HEK293 (cell line): ENCODE measurements around the gene KCNK4.
"Not testable (repeated sequence)": the region's sequence is repeated elsewhere in the genome, so short reads cannot be mapped to it uniquely, and the experiment has no call there.

ENCODE experiments used
- CTCF ChIA-PET: fragments of 350-600 bp; formaldehyde crosslinking; extraction: SDS; loops from one replicate; lab custom pipeline; 2021; ENCODE audit warnings: antibody characterized with exemption; lab: Yijun Ruan, JAX
- POLR2A ChIA-PET: fragments of 300-600 bp; formaldehyde crosslinking; extraction: SDS; loops from one replicate; lab custom pipeline; 2020; ENCODE audit warnings: antibody characterized with exemption, inconsistent platforms; lab: Yijun Ruan, JAX
- H3K27ac ChIP-seq: fragments of 200-500 bp; sonication (Bioruptor generic); 2 replicates; pipeline ENCODE4 v1.5.1; 2014; ENCODE audit warnings: low read depth, low read length, control low read depth, inconsistent platforms; ENCODE audit errors: extremely low read depth
- H3K36me3 ChIP-seq, 2 experiments: fragments of 200-500 bp in 1 of 2; sonication (Bioruptor generic) in 1 of 2; 1 replicate in 1 of 2; 2 replicates in 1 of 2; pipeline ENCODE4 v1.5.1; 2014 to 2017; ENCODE audit warnings: inconsistent platforms in 2 of 2, low read length in 2 of 2; ENCODE audit not compliant: control insufficient read depth in 2 of 2, insufficient read depth in 1 of 2
- H3K4me1 ChIP-seq: fragments of 200-500 bp; sonication (Bioruptor generic); 2 replicates; pipeline ENCODE4 v1.5.1; 2014; ENCODE audit warnings: mild to moderate bottlenecking, low read length, inconsistent platforms; ENCODE audit not compliant: control insufficient read depth, insufficient read depth
- H3K4me3 ChIP-seq: 2 replicates; pipeline ENCODE4 v1.5.1; 2011; ENCODE audit warnings: low read depth, mild to moderate bottlenecking, control low read depth, low read length, moderate library complexity
- H3K9me3 ChIP-seq: fragments of 200-500 bp; sonication (Bioruptor generic); 2 replicates; pipeline ENCODE4 v1.5.1; 2014; ENCODE audit warnings: low read depth, low read length, inconsistent platforms; ENCODE audit not compliant: control insufficient read depth, insufficient read depth
- EGR2 ChIP-seq: fragments of 450-650 bp; formaldehyde crosslinking; IDR thresholded peaks from 2 replicates; pipeline ENCODE4 v1.5.1; 2016; ENCODE audit warnings: low read depth, missing biosample characterization, missing genetic modification characterization
- GLIS1 ChIP-seq: fragments of 450-650 bp; formaldehyde crosslinking; IDR thresholded peaks from 2 replicates; pipeline ENCODE4 v1.5.1; 2016; ENCODE audit warnings: missing biosample characterization, missing genetic modification characterization
- GLIS2 ChIP-seq: fragments of 450-650 bp; formaldehyde crosslinking; IDR thresholded peaks from 2 replicates; pipeline ENCODE4 v1.5.1; 2016; ENCODE audit warnings: missing biosample characterization, missing genetic modification characterization
- PRDM1 ChIP-seq: fragments of 450-650 bp; formaldehyde crosslinking; IDR thresholded peaks from 2 replicates; pipeline ENCODE4; 2016; ENCODE audit warnings: missing biosample characterization, missing genetic modification characterization
- YY1 ChIP-seq: fragments of 450-650 bp; formaldehyde crosslinking; IDR thresholded peaks from 2 replicates; pipeline ENCODE4 v1.5.1; 2018; ENCODE audit warnings: missing biosample characterization, missing genetic modification characterization
- ZBTB48 ChIP-seq: fragments of 450-650 bp; formaldehyde crosslinking; IDR thresholded peaks from 2 replicates; pipeline ENCODE4 v1.5.1; 2016; ENCODE audit warnings: missing biosample characterization, missing genetic modification characterization
- ZFP41 ChIP-seq: fragments of 450-650 bp; formaldehyde crosslinking; IDR thresholded peaks from 2 replicates; pipeline ENCODE4 v1.5.1; 2016; ENCODE audit warnings: missing biosample characterization, missing genetic modification characterization, borderline replicate concordance
- ZIC2 ChIP-seq: fragments of 450-650 bp; formaldehyde crosslinking; IDR thresholded peaks from 2 replicates; pipeline ENCODE4 v1.5.1; 2016; ENCODE audit warnings: missing biosample characterization, missing genetic modification characterization
- ZNF169 ChIP-seq: fragments of 450-650 bp; formaldehyde crosslinking; IDR thresholded peaks from 2 replicates; pipeline ENCODE4 v1.5.1; 2016; ENCODE audit warnings: missing biosample characterization, missing genetic modification characterization
- ZNF211 ChIP-seq: fragments of 450-650 bp; formaldehyde crosslinking; IDR thresholded peaks from 2 replicates; pipeline ENCODE4 v1.5.1; 2016; ENCODE audit warnings: low read depth, missing biosample characterization, missing genetic modification characterization
- ZNF529 ChIP-seq: fragments of 450-650 bp; formaldehyde crosslinking; IDR thresholded peaks from 2 replicates; pipeline ENCODE4 v1.5.1; 2017; ENCODE audit warnings: missing genetic modification characterization, missing biosample characterization; ENCODE audit not compliant: insufficient replicate concordance
- ZNF558 ChIP-seq: fragments of 450-650 bp; formaldehyde crosslinking; IDR thresholded peaks from 2 replicates; pipeline ENCODE4 v1.5.1; 2016; ENCODE audit warnings: missing biosample characterization, missing genetic modification characterization
- TF ChIP-seq, protein P1 (sequence below): fragments of 450-650 bp; formaldehyde crosslinking; IDR thresholded peaks from 2 replicates; pipeline ENCODE4 v1.5.1; 2016; ENCODE audit warnings: missing biosample characterization, missing genetic modification characterization
- TF ChIP-seq, protein P2 (sequence below): fragments of 450-650 bp; formaldehyde crosslinking; IDR thresholded peaks from 2 replicates; pipeline ENCODE4 v1.5.1; 2017; ENCODE audit warnings: missing biosample characterization, mild to moderate bottlenecking, missing genetic modification characterization, moderate library complexity

The KCNK4 gene

DNA sequence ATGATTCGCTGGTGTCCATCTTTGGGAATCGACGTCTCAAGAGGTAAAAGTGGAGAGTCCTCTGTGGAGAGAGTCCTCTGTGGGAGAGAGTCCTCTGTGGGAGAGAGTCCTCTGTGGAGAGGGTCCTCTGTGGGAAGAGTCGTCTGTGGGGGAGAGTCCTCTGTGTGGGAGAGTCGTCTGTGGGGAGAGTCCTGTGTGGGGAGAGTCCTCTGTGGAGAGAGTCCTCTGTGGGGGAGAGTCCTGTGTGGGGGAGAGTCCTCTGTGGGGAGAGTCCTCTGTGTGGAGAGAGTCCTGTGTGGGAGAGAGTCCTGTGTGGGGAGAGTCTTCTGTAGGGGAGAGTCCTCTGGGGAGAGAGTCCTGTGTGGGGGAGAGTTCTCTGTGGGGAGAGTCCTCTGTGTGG lies 29.9 kb downstream of the KCNK4 start:
- Histone ChIP-seq H3K9me3 (no peaks in the 10 kb centered on the region), H3K4me3 (no peak overlapping the region), H3K27ac (no peak overlapping the region), H3K36me3 (peaks cover 0 to 43% of the 10 kb centered on the region in 2 experiments; a peak in 1 of 3 replicates), H3K4me1 (no peaks in the 10 kb centered on the region)
- CTCF ChIA-PET = no interaction called here
- POLR2A ChIA-PET = interaction anchor here (0.6 kb wide), 1 partner anchor 163 kb away, joined by 3 read pairs; no protein-coding TSS in a partner anchor
- TF ChIP-seq EGR2 (tag by site-specific recombination) (peak; percentile 42; the same call in 1 of the 2 replicates), YY1 (tag by site-specific recombination) (no peak), ZNF211 (tag by site-specific recombination) (no peak), ZNF529 (tag by site-specific recombination) (no peak), GLIS1 (tag by site-specific recombination) (peak; percentile 46), ZFP41 (tag by site-specific recombination) (no peak), PRDM1 (tag by site-specific recombination) (peak; percentile 99)
- TF ChIP-seq, protein P1, sequence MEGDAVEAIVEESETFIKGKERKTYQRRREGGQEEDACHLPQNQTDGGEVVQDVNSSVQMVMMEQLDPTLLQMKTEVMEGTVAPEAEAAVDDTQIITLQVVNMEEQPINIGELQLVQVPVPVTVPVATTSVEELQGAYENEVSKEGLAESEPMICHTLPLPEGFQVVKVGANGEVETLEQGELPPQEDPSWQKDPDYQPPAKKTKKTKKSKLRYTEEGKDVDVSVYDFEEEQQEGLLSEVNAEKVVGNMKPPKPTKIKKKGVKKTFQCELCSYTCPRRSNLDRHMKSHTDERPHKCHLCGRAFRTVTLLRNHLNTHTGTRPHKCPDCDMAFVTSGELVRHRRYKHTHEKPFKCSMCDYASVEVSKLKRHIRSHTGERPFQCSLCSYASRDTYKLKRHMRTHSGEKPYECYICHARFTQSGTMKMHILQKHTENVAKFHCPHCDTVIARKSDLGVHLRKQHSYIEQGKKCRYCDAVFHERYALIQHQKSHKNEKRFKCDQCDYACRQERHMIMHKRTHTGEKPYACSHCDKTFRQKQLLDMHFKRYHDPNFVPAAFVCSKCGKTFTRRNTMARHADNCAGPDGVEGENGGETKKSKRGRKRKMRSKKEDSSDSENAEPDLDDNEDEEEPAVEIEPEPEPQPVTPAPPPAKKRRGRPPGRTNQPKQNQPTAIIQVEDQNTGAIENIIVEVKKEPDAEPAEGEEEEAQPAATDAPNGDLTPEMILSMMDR = no peak

DNA sequence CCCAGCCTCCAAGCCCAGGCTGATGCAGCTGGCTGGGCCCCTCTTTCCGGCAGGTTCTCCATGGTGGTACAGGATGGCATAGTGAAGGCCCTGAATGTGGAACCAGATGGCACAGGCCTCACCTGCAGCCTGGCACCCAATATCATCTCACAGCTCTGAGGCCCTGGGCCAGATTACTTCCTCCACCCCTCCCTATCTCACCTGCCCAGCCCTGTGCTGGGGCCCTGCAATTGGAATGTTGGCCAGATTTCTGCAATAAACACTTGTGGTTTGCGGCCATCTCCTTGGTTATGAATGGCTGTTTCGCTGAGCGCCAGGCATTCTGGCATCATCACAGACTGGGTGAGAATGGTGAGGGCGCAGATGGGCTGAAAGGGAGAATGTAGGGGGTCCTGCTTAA lies 30.4 kb downstream of the KCNK4 start:
- ChIA-PET POLR2A (interaction anchor here (1.0 kb wide), 1 partner anchor 12 kb away, joined by 6 read pairs; no protein-coding TSS in a partner anchor), CTCF (interaction anchor here (0.6 to 2.9 kb wide), 3 partner anchors 10 to 33 kb away, joined by 6 to 10 read pairs (median 6); no protein-coding TSS in a partner anchor)
- H3K36me3 ChIP-seq = peaks cover 0 to 38% of the 10 kb centered on the region in 2 experiments; a peak in 1 of 3 replicates
- TF ChIP-seq ZNF169 (tag by site-specific recombination) = no peak
- TF ChIP-seq, protein P2, sequence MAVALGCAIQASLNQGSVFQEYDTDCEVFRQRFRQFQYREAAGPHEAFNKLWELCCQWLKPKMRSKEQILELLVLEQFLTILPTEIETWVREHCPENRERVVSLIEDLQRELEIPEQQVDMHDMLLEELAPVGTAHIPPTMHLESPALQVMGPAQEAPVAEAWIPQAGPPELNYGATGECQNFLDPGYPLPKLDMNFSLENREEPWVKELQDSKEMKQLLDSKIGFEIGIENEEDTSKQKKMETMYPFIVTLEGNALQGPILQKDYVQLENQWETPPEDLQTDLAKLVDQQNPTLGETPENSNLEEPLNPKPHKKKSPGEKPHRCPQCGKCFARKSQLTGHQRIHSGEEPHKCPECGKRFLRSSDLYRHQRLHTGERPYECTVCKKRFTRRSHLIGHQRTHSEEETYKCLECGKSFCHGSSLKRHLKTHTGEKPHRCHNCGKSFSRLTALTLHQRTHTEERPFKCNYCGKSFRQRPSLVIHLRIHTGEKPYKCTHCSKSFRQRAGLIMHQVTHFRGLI (tag by site-specific recombination) = 0 out of 2 replicates have a peak, but pooled peaks have one; percentile 33
- H3K4me1 ChIP-seq = no peaks in the 10 kb centered on the region
- no peak overlapping the region for H3K27ac ChIP-seq
- no peak overlapping the region for H3K4me3 ChIP-seq
- H3K9me3 ChIP-seq = no peaks in the 10 kb centered on the region

DNA sequence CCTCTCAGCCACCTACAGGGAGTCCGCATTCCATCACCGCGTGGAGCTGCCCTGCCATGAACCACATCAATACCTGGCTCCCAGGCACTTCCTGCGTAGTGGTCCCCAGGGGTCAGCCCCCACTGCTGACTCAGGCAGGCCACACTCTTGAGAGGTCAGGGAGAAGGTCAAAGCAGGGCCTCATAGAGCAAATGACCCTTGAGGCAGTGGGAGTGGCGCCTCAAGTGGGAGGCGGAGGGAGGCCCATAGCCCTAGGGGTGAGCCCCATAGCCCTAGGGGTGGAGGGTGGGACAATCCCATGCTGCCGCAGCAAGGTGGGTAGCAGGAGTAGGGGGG lies 31.8 kb downstream of the KCNK4 start:
- Histone ChIP-seq H3K4me3 (no peak overlapping the region), H3K9me3 (no peaks in the 10 kb centered on the region)
- TF ChIP-seq ZIC2 (tag by site-specific recombination) (peak; percentile 80), GLIS2 (tag by site-specific recombination) (0 out of 2 replicates have a peak, but pooled peaks have one; percentile 18), ZBTB48 (tag by site-specific recombination) (no peak)
- TF ChIP-seq, all 188 proteins: peak for 2
- POLR2A ChIA-PET = no interaction called here
- Histone ChIP-seq H3K27ac (no peak overlapping the region), H3K36me3 (peaks cover 0 to 38% of the 10 kb centered on the region in 2 experiments; a peak in 1 of 3 replicates), H3K4me1 (no peaks in the 10 kb centered on the region)
- CTCF ChIA-PET = interaction anchor here (0.6 to 2.9 kb wide), 6 partner anchors 9 to 78 kb away, joined by 3 to 10 read pairs (median 4); no protein-coding TSS in a partner anchor

DNA sequence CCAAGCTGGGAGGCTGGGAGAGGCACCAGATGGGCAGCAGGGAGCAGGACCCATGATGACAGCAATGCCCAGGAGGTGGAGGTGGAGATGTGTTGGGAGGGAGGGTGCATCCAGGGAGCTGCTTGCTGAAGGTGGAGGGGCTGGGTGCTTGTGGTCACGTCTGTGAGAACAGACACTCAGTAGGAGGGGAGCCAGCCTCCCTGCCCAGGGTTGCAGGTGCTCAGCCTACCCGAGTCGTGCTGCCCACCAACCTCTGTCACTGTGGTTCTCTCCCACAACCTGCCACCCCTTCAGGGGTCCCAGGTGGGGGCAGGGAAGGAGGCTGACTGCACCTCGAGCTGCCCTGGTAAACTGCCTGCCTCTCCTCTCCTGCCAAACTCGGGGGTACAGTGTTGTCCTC lies 32.3 kb downstream of the KCNK4 start:
- H3K4me1 ChIP-seq = no peaks in the 10 kb centered on the region
- no peaks in the 10 kb centered on the region for H3K9me3 ChIP-seq
- no peak for TF ChIP-seq ZNF558 (tag by site-specific recombination)
- no peak for TF ChIP-seq ZNF529 (tag by site-specific recombination)
- ChIA-PET CTCF (interaction anchor here (0.6 to 2.9 kb wide), 6 partner anchors 8 to 31 kb away, joined by 3 to 10 read pairs (median 6); no protein-coding TSS in a partner anchor), POLR2A (interaction anchor here (0.8 to 1.2 kb wide), 2 partner anchors 19 to 53 kb away, joined by 4 to 5 read pairs; no protein-coding TSS in a partner anchor)
- peaks cover 0 to 38% of the 10 kb centered on the region in 2 experiments; a peak in 1 of 3 replicates for H3K36me3 ChIP-seq
- H3K27ac ChIP-seq = no peak overlapping the region
- no peak overlapping the region for H3K4me3 ChIP-seq

DNA sequence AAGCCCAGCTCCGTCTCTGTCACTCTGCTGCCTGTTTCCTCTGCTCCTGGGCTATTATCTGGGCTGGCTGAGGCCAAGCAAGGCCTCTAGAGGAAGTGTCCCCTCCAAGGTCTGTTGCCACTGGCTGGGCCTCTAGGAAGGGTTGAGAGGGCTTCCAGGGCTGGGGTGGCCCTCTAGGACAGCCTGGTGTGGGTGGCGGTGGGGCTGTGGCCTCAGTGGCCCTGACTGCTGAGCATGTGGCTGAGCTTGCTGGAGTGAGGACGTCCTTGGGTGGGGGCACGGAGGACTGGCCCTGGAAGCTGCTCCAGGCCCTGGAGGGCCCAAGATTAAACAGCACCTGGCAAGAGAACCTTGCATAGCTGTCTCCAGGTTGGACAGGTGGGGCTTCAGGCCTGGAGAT lies 32.9 kb downstream of the KCNK4 start:
- ChIA-PET CTCF (interaction anchor here (0.6 to 2.9 kb wide), 4 partner anchors 13 to 31 kb away, joined by 5 to 10 read pairs (median 6); no protein-coding TSS in a partner anchor), POLR2A (interaction anchor here (0.8 to 1.2 kb wide), 2 partner anchors 18 to 53 kb away, joined by 4 to 5 read pairs; no protein-coding TSS in a partner anchor)
- H3K9me3 ChIP-seq, H3K27ac ChIP-seq, H3K4me3 ChIP-seq, H3K4me1 ChIP-seq: not testable (repeated sequence)
- peaks cover 0 to 38% of the 10 kb centered on the region in 2 experiments; a peak in 1 of 3 replicates for H3K36me3 ChIP-seq
